SK-N-SH treated with all-trans-retinoic acid at 6 μM for 48 hours (cell line): Measurements from ENCODE around the gene NDUFAF2.
A peak's percentile ranks its signal among the peaks of the same experiment; 100 is the strongest.
"Not testable (repeated sequence)": the region's sequence is repeated elsewhere in the genome, so short reads cannot be mapped to it uniquely, and the experiment has no call there.

Source experiments
- ATAC-seq: fragments of 200-7000 bp; cut with Tn5 transposase; 3 replicates; pipeline ENCODE4 v1.9.1; 2020; ENCODE audit warnings: mild to moderate bottlenecking, moderate library complexity
- ARNTL ChIP-seq: fragments of 450-650 bp; formaldehyde crosslinking; IDR thresholded peaks from 2 replicates; pipeline ENCODE4 v1.5.0; 2020; ENCODE audit warnings: low read depth, mild to moderate bottlenecking, moderate library complexity, borderline replicate concordance
- BACH2 ChIP-seq: fragments of 250-450 bp; sonication (Bioruptor Pico); IDR thresholded peaks from 2 replicates; pipeline ENCODE4 v1.9.0; 2021; ENCODE audit warnings: mild to moderate bottlenecking, borderline replicate concordance
- CSDC2 ChIP-seq: fragments of 250-450 bp; sonication (Bioruptor Pico); IDR thresholded peaks from 2 replicates; pipeline ENCODE4 v1.5.0; 2020; ENCODE audit warnings: mild to moderate bottlenecking, moderate library complexity
- ESRRG ChIP-seq: fragments of 250-450 bp; sonication (Bioruptor Pico); IDR thresholded peaks from 2 replicates; pipeline ENCODE4 v1.6.1; 2021; ENCODE audit warnings: mild to moderate bottlenecking
- GLIS3 ChIP-seq: fragments of 250-450 bp; sonication (Bioruptor Pico); IDR thresholded peaks from 2 replicates; pipeline ENCODE4 v1.5.0; 2020; ENCODE audit warnings: mild to moderate bottlenecking, moderate library complexity
- ISL1 ChIP-seq: fragments of 250-450 bp; sonication (Bioruptor Pico); IDR thresholded peaks from 2 replicates; pipeline ENCODE4 v2.1.2; 2022; ENCODE audit warnings: mild to moderate bottlenecking, moderate library complexity
- OSR1 ChIP-seq: fragments of 250-450 bp; sonication (Bioruptor Pico); IDR thresholded peaks from 2 replicates; pipeline ENCODE4 v1.8.0; 2022; ENCODE audit warnings: moderate library complexity, mild to moderate bottlenecking, inconsistent platforms
- RARB ChIP-seq: fragments of 250-450 bp; sonication (Bioruptor Pico); IDR thresholded peaks from 2 replicates; pipeline ENCODE4 v1.8.0; 2021; ENCODE audit warnings: mild to moderate bottlenecking, moderate library complexity
- TCF4 ChIP-seq: fragments of 250-450 bp; sonication (Bioruptor Pico); IDR thresholded peaks from 2 replicates; pipeline ENCODE4 v1.8.0; 2021; ENCODE audit warnings: mild to moderate bottlenecking, moderate library complexity, borderline replicate concordance
- ZC3H10 ChIP-seq: fragments of 250-450 bp; sonication (Bioruptor Pico); IDR thresholded peaks from 2 replicates; pipeline ENCODE4 v1.5.1; 2021; ENCODE audit warnings: mild to moderate bottlenecking, moderate library complexity
- ZFP3 ChIP-seq: fragments of 250-450 bp; sonication (Bioruptor Pico); IDR thresholded peaks from 2 replicates; pipeline ENCODE4 v1.5.0; 2020; ENCODE audit warnings: mild to moderate bottlenecking, moderate library complexity
- ZFP30 ChIP-seq: fragments of 450-650 bp; formaldehyde crosslinking; IDR thresholded peaks from 2 replicates; pipeline ENCODE4 v1.5.0; 2022; ENCODE audit warnings: mild to moderate bottlenecking, moderate library complexity
- ZNF70 ChIP-seq: fragments of 450-650 bp; formaldehyde crosslinking; IDR thresholded peaks from 2 replicates; pipeline ENCODE4 v1.5.0; 2020; ENCODE audit warnings: mild to moderate bottlenecking, moderate library complexity
- ZNF8 ChIP-seq: fragments of 450-650 bp; formaldehyde crosslinking; IDR thresholded peaks from 2 replicates; pipeline ENCODE4 v1.5.0; 2020; ENCODE audit warnings: mild to moderate bottlenecking, moderate library complexity
- TF ChIP-seq, protein P1 (sequence below): fragments of 250-450 bp; sonication (Bioruptor Pico); IDR thresholded peaks from 2 replicates; pipeline ENCODE4 v1.5.1; 2021; ENCODE audit warnings: mild to moderate bottlenecking, moderate library complexity
- TF ChIP-seq, protein P2 (sequence below): fragments of 250-450 bp; sonication (Bioruptor Pico); IDR thresholded peaks from 2 replicates; pipeline ENCODE4 v1.5.1; 2020; ENCODE audit warnings: low read depth, mild to moderate bottlenecking, moderate library complexity
- TF ChIP-seq, protein P3 (sequence below): fragments of 250-450 bp; sonication (Bioruptor Pico); IDR thresholded peaks from 2 replicates; pipeline ENCODE4 v1.8.0; 2021; ENCODE audit warnings: low read depth, mild to moderate bottlenecking, moderate library complexity, borderline replicate concordance
- TF ChIP-seq, protein P4 (sequence below): fragments of 250-450 bp; sonication (Bioruptor Pico); IDR thresholded peaks from 2 replicates; pipeline ENCODE4 v1.5.0; 2020; ENCODE audit warnings: mild to moderate bottlenecking, moderate library complexity
- TF ChIP-seq, protein P5 (sequence below): fragments of 250-450 bp; sonication (Bioruptor Pico); IDR thresholded peaks from 2 replicates; pipeline ENCODE4 v1.8.0; 2020; ENCODE audit warnings: mild to moderate bottlenecking, moderate library complexity, borderline replicate concordance

The NDUFAF2 gene

DNA sequence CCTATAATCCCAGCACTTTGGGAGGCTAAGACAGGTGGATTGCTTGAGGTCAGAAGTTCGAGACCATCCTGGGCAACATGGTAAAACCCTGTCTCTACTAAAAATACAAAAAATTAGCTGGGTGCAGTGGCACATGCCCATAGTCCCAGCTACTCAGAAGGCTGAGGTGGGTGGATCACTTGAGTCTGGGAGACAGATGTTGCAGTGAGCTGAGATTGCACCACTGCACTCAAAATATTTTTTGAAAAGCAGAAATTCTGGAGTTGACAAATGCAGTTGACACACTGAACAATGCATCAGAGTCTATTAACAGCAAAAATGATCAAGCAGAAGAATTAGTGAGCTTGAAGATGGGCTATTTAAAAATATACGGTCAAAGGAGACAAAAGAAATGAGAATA, 35.5 kb downstream of the NDUFAF2 start:
- no peak for TF ChIP-seq CSDC2
- TF ChIP-seq, protein P1, sequence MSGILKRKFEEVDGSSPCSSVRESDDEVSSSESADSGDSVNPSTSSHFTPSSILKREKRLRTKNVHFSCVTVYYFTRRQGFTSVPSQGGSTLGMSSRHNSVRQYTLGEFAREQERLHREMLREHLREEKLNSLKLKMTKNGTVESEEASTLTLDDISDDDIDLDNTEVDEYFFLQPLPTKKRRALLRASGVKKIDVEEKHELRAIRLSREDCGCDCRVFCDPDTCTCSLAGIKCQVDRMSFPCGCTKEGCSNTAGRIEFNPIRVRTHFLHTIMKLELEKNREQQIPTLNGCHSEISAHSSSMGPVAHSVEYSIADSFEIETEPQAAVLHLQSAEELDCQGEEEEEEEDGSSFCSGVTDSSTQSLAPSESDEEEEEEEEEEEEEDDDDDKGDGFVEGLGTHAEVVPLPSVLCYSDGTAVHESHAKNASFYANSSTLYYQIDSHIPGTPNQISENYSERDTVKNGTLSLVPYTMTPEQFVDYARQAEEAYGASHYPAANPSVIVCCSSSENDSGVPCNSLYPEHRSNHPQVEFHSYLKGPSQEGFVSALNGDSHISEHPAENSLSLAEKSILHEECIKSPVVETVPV (CRISPR knock-in tag) = no peak
- no peak for TF ChIP-seq ISL1
- TF ChIP-seq, protein P2, sequence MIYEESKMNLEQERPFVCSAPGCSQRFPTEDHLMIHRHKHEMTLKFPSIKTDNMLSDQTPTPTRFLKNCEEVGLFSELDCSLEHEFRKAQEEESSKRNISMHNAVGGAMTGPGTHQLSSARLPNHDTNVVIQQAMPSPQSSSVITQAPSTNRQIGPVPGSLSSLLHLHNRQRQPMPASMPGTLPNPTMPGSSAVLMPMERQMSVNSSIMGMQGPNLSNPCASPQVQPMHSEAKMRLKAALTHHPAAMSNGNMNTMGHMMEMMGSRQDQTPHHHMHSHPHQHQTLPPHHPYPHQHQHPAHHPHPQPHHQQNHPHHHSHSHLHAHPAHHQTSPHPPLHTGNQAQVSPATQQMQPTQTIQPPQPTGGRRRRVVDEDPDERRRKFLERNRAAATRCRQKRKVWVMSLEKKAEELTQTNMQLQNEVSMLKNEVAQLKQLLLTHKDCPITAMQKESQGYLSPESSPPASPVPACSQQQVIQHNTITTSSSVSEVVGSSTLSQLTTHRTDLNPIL = no peak
- TF ChIP-seq, protein P3, sequence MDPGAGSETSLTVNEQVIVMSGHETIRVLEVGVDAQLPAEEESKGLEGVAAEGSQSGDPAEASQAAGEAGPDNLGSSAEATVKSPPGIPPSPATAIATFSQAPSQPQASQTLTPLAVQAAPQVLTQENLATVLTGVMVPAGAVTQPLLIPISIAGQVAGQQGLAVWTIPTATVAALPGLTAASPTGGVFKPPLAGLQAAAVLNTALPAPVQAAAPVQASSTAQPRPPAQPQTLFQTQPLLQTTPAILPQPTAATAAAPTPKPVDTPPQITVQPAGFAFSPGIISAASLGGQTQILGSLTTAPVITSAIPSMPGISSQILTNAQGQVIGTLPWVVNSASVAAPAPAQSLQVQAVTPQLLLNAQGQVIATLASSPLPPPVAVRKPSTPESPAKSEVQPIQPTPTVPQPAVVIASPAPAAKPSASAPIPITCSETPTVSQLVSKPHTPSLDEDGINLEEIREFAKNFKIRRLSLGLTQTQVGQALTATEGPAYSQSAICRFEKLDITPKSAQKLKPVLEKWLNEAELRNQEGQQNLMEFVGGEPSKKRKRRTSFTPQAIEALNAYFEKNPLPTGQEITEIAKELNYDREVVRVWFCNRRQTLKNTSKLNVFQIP (CRISPR knock-in tag) = no peak
- no peak for TF ChIP-seq ARNTL (CRISPR knock-in tag)
- no peak for TF ChIP-seq ZNF8 (CRISPR knock-in tag)
- TF ChIP-seq TCF4 = no peak
- TF ChIP-seq ZC3H10 = no peak
- no peak for TF ChIP-seq BACH2
- no peak for TF ChIP-seq ZNF70 (CRISPR knock-in tag)
- no peak for TF ChIP-seq RARB (CRISPR knock-in tag)
- TF ChIP-seq ZFP30 = no peak
- TF ChIP-seq, protein P4, sequence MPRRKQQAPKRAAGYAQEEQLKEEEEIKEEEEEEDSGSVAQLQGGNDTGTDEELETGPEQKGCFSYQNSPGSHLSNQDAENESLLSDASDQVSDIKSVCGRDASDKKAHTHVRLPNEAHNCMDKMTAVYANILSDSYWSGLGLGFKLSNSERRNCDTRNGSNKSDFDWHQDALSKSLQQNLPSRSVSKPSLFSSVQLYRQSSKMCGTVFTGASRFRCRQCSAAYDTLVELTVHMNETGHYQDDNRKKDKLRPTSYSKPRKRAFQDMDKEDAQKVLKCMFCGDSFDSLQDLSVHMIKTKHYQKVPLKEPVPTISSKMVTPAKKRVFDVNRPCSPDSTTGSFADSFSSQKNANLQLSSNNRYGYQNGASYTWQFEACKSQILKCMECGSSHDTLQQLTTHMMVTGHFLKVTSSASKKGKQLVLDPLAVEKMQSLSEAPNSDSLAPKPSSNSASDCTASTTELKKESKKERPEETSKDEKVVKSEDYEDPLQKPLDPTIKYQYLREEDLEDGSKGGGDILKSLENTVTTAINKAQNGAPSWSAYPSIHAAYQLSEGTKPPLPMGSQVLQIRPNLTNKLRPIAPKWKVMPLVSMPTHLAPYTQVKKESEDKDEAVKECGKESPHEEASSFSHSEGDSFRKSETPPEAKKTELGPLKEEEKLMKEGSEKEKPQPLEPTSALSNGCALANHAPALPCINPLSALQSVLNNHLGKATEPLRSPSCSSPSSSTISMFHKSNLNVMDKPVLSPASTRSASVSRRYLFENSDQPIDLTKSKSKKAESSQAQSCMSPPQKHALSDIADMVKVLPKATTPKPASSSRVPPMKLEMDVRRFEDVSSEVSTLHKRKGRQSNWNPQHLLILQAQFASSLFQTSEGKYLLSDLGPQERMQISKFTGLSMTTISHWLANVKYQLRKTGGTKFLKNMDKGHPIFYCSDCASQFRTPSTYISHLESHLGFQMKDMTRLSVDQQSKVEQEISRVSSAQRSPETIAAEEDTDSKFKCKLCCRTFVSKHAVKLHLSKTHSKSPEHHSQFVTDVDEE (CRISPR knock-in tag) = no peak
- no peak for ATAC-seq

DNA sequence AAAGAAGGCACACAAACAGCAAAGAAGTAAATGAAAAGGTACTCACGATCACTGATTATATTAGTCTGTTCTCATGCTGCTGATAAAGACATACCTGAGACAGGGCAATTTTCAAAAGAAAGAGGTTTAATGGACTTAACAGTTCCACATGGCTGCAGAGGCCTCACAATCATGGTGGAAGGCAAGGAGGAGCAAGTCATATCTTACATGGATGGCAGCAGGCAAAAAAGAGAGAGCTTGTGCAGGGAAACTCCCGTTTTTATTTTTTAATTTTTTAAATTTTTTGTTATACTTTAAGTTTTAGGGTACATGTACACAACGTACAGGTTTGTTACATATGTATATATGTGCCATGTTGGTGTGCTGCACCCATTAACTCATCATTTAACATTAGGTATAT, 37.1 kb downstream of the NDUFAF2 start:
- ATAC-seq = not testable (repeated sequence)

DNA sequence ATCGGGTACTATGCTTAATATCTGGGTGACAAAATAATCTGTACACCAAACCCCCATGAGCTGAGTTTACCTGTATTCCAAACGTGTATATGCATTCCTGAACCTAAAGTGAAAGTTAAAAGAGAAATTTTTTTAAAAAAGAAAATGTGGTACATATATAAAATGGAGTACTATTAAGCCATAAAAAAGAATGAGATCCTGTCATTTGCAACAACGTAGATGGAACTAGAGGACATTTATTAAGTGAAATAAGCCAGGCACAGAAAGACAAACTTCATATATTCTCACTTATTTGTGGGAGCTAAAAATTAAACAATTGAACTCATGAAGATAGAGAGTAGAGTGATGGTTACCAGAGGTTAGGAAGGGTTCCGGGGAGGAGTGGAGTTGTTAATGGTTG, 44.8 kb downstream of the NDUFAF2 start:
- no peak for ATAC-seq
- TF ChIP-seq ZNF8 (CRISPR knock-in tag) = peak; percentile 97
- no peak for TF ChIP-seq ZNF70 (CRISPR knock-in tag)
- TF ChIP-seq, protein P3 (CRISPR knock-in tag) = no peak
- no peak for TF ChIP-seq ZC3H10
- TF ChIP-seq OSR1 (CRISPR knock-in tag) = no peak
- TF ChIP-seq ARNTL (CRISPR knock-in tag) = no peak

DNA sequence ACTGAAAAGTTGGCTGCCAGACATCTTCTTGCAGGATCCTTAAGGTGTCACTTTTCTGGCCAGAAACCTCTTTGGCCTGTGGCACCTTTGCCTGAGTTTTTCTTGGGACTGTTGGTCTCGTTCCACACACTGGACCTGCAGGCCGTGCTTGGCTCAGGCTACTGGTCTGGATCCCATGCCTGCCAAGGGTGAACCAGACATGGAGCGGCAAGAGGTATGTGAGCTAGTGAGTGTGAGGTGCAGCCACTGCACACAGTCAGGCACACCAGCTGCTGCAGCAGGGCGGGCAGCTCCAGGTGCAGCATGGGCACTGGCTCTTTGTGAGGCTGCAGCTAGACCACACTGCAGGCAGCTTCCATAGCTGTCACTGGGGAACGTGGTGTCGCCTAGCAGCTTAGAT, 47.9 kb downstream of the NDUFAF2 start:
- TF ChIP-seq, protein P4 (CRISPR knock-in tag) = no peak
- TF ChIP-seq, protein P5, sequence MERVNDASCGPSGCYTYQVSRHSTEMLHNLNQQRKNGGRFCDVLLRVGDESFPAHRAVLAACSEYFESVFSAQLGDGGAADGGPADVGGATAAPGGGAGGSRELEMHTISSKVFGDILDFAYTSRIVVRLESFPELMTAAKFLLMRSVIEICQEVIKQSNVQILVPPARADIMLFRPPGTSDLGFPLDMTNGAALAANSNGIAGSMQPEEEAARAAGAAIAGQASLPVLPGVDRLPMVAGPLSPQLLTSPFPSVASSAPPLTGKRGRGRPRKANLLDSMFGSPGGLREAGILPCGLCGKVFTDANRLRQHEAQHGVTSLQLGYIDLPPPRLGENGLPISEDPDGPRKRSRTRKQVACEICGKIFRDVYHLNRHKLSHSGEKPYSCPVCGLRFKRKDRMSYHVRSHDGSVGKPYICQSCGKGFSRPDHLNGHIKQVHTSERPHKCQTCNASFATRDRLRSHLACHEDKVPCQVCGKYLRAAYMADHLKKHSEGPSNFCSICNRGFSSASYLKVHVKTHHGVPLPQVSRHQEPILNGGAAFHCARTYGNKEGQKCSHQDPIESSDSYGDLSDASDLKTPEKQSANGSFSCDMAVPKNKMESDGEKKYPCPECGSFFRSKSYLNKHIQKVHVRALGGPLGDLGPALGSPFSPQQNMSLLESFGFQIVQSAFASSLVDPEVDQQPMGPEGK (CRISPR knock-in tag) = no peak
- TF ChIP-seq GLIS3 = no peak
- TF ChIP-seq ZFP3 (CRISPR knock-in tag) = no peak
- no peak for TF ChIP-seq RARB (CRISPR knock-in tag)
- no peak for TF ChIP-seq ZFP30
- no peak for TF ChIP-seq TCF4
- TF ChIP-seq ESRRG (CRISPR knock-in tag) = no peak
- no peak for TF ChIP-seq ZNF8 (CRISPR knock-in tag)
- no peak for TF ChIP-seq ISL1
- TF ChIP-seq, protein P1 (CRISPR knock-in tag) = no peak
- no peak for ATAC-seq
